Fibroblast of villous mesenchyme (primary cell): ENCODE results near the gene GLRX. TPM values are rescaled to one million over a fixed set of nuclear protein-coding genes. Genes with fewer than 3 reads are reported as not detected.

ENCODE experiments used
- DNase-seq: peaks from one replicate; pipeline ENCODE4 v3.0.0-alpha.2; 2010; ENCODE audit warnings: low read depth
- H3K4me3 ChIP-seq: 2 replicates; pipeline ENCODE4 v1.5.1; 2011; ENCODE audit warnings: low read depth, mild to moderate bottlenecking, low read length
- total RNA-seq: library from RNA; depleted of rRNA; stranded (reverse); fragments of >200 nt; gene quantifications from 2 replicates; pipeline ENCODE4 v1.2.3, GENCODE V29; 2012
- TF ChIP-seq, protein P1 (sequence below): IDR thresholded peaks from 2 replicates; pipeline ENCODE4 v1.5.1; 2012; ENCODE audit warnings: low read depth, mild to moderate bottlenecking, low read length; ENCODE audit not compliant: insufficient read depth

GLRX gene
- total RNA-seq, 1 donor, result 437 TPM

DNA sequence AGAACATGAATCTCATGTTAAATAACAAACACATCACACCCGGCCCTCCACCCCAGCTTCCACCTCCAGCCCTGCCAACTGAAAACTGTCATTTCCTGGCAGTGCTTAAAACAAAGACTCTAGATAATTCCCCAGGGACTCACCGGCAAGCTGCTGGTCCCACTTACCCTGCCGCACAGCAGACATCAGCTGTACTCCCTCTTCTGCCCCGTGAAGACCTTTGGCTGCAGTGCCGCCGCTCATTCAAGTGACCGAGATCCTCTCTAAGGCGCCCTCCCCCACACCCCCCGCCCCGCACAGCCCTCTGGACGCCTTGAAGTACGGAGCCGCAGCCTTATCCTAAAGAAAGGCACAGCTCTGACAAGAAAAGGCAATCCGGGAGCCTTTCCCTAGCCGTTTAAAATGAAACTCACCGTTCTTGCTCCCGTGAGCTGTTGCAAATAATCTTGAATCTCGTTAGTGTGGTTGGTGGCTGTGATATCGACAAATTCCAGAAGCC lies 434 bp downstream of the GLRX start:
- TF ChIP-seq, protein P1, sequence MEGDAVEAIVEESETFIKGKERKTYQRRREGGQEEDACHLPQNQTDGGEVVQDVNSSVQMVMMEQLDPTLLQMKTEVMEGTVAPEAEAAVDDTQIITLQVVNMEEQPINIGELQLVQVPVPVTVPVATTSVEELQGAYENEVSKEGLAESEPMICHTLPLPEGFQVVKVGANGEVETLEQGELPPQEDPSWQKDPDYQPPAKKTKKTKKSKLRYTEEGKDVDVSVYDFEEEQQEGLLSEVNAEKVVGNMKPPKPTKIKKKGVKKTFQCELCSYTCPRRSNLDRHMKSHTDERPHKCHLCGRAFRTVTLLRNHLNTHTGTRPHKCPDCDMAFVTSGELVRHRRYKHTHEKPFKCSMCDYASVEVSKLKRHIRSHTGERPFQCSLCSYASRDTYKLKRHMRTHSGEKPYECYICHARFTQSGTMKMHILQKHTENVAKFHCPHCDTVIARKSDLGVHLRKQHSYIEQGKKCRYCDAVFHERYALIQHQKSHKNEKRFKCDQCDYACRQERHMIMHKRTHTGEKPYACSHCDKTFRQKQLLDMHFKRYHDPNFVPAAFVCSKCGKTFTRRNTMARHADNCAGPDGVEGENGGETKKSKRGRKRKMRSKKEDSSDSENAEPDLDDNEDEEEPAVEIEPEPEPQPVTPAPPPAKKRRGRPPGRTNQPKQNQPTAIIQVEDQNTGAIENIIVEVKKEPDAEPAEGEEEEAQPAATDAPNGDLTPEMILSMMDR, result no peak
- peak; percentile 58 for DNase-seq
- peak overlapping the region; percentile 90 for H3K4me3 ChIP-seq

DNA sequence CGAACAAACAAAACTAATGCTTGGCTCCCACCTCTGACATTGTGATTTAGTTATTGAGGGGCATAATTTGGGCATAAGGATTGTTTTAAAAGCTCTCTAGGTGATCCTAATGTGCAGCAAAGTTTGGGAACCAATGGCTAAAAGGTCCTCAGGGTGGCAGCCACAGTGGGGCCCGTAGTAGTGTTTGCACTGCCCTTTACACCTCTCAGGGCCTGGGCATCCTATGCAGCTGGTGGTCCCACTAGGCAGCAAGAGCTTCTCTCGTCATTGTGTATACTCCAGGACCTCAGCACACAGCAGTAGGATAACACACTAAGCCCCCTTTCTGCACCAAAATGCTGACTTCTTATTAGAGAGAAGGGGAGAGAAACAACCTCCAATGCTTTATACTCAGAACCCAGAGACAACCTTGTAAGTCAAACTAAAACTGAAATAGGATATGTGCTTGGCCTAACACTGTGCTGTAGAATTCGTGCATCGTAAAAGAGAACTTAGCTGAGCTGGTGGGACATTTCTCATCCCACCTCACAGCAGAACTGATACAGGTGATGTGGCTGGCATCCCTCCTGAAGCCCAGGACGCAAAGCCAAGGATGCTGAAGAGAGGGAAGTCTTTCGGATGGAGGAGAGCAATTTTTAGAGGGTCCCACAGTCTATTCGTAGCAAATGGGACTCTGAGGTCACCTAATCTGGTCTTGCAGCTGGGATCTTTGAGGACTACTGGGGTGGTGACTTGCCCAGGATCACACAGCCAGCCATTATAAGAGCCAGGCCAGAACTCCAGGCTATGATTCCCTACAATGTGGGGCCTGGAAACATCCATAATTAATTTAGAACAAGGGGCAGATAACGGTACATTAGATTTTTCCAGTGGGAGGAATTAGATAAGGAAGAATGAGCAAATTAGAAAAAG lies 1.2 kb downstream of the GLRX start:
- H3K4me3 ChIP-seq, result peak overlapping the region; percentile 90
- no peak for DNase-seq
- TF ChIP-seq, protein P1, result no peak

DNA sequence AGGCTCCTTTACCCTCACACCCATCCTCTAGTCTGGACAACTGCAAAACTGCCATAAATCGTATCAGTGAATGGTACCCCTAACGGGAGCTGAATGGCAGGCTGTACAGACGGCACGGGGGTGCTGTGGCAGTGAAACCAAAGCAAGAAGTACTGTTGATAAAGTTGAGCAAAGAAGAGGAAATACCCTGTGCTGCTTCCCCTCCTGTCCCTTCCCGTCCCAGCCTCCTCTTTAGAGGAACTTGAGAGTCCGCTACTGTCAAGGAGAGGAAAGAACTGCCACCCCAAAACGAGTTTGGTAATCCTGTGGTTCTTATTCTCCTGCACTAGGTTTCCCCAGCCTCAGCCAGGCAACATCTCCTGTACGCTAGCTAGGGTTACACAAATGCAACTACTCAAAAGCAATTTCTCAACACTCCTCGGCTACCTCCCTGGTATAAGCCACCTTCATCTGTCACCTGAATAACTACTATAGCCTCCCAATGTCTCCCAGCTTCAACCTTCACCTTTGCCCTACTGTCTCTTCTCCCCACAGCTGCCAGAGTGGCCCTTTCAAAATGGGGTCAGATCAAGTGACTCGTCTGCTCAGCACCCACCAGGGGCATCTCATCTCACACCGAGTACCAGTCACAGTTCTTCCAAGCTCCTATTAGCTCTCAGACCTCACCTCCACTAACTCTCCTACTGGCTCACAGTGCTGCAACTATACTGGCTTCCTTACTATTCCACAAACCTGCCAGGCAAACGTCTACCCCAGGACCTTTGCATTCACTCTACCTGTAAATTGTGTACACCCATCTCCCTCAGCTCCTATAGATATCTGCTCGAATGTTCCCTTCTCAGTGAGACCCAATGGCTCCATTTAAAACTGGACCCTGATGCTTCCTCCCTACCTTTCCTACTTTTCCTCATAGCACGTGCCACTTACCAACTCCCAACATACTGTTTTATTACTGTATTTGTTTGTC lies 4.1 kb downstream of the GLRX start:
- TF ChIP-seq, protein P1, result no peak
- H3K4me3 ChIP-seq, result peak overlapping the region; percentile 90
- DNase-seq, result no peak

DNA sequence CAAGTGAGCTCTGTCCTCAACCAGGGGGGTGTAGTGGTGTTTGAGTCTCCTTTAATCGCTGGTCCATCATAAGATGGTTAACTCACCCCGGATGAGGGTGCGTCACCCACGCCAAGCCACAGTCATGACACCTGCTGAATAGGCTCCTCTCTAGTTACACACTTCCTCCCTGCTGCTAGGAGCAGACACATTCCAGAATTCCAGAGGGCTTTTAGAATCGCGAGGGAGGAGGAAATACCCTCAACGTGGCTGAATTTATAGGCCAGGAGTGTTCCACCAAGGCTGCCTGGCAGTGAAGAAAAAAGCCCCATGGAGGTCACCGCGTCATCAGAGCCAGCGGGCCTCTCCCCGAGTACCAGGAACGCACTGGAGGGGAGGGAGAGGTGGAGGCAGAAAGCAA lies 5.1 kb downstream of the GLRX start:
- TF ChIP-seq, protein P1, result no peak
- DNase-seq, result peak; percentile 71
- peak overlapping the region; percentile 90 for H3K4me3 ChIP-seq

DNA sequence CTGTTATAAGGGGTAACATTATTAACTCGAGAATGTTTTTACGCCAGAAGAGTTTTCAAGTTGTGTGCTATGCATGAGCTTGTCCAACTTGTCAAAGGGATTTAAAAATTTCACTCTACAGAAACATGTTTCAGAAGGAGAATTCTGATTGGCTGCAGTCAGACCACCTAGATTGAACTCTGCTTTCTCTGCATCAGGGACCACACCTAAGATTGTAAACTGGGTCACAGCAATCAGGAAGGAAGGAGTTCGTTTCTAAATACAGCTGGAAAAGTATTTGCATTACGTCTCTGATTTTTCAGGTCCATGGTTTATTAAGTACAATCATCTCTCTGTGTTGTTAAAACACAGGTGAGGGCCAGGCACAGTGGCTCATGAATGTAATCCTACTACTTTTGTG lies 5.8 kb downstream of the GLRX start:
- no peak for DNase-seq
- TF ChIP-seq, protein P1, result no peak

DNA sequence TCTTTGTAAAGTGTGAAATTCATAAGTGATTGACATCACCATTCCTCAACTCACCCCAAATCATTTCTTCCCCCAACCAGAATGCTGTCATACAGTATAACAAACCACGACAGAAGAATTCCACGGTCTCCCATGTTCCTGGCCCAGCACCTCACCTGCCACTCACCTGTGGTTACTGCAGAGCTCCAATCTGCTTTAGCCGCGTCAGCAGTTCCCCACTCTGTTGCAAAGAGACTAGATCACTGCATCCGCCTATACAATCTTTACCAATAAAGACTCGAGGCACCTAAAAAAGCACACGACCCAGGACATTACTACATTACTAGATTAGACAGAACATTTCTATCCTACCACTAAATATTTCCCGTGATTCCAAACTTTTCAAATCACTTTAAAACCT lies 6.2 kb downstream of the GLRX start:
- no peak for DNase-seq
- H3K4me3 ChIP-seq, result no peak overlapping the region
- TF ChIP-seq, protein P1, result no peak

More for the DNA sequence above, 5.8 kb downstream of the GLRX start:
- no peak overlapping the region for H3K4me3 ChIP-seq
